K562 (cell line): Measurements from ENCODE around the gene HNRNPCL1.
"Not testable (repeated sequence)": the region's sequence is repeated elsewhere in the genome, so short reads cannot be mapped to it uniquely, and the experiment has no call there.

ENCODE experiments used
- ATF6 ChIP-seq: sonication (generic); formaldehyde crosslinking; IDR thresholded peaks from 2 replicates; pipeline ENCODE4 v1.4.0; 2020; ENCODE audit warnings: mild to moderate bottlenecking, missing genetic modification reagents
- CTCF ChIP-seq, 3 experiments: IDR thresholded peaks in 2 of 3; conservative IDR thresholded peaks in 1 of 3; 2 replicates each; pipeline ENCODE4 v1.5.1; 2011 to 2012; ENCODE audit warnings: low read length in 3 of 3, mild to moderate bottlenecking in 3 of 3, control low read depth in 2 of 3, improper control_type of control experiment in 1 of 3, inconsistent platforms in 1 of 3, low read depth in 1 of 3, mixed read lengths in 1 of 3, moderate library complexity in 1 of 3; ENCODE audit not compliant: insufficient read depth in 2 of 3
- PHF8 ChIP-seq: fragments of 200-600 bp; sonication (generic); IDR thresholded peaks from 2 replicates; pipeline ENCODE4 v1.6.1; 2012; ENCODE audit warnings: mixed run types, mild to moderate bottlenecking, inconsistent platforms, low read length, moderate library complexity, borderline replicate concordance
- POLR2AphosphoS5 ChIP-seq: IDR thresholded peaks from 2 replicates; pipeline ENCODE4 v1.6.1; 2011; ENCODE audit warnings: mild to moderate bottlenecking, low read depth, low read length, moderate library complexity; ENCODE audit not compliant: control insufficient read depth, insufficient read depth
- SNIP1 ChIP-seq: fragments of 450-650 bp; IDR thresholded peaks from 2 replicates; pipeline ENCODE4 v1.7.1; 2017; ENCODE audit warnings: low read depth, mild to moderate bottlenecking
- ZNF24 ChIP-seq: fragments of 450-650 bp; IDR thresholded peaks from 2 replicates; pipeline ENCODE4 v1.6.1; 2016
- ZNF274 ChIP-seq: IDR thresholded peaks from 2 replicates; pipeline ENCODE4 v1.6.1; 2011; ENCODE audit warnings: low read depth, mild to moderate bottlenecking, low read length, moderate library complexity, borderline replicate concordance
- ZNF696 ChIP-seq: fragments of 250-450 bp; sonication (Bioruptor Pico); conservative IDR thresholded peaks from 2 replicates; pipeline ENCODE4 v1.4.0; 2020; ENCODE audit warnings: mild to moderate bottlenecking, moderate library complexity
- ZNF740 ChIP-seq, 3 experiments: fragments of 200-800 bp in 1 of 3; sonication (Bioruptor generic) in 1 of 3; sonication (generic) in 1 of 3; formaldehyde crosslinking in 1 of 3; IDR thresholded peaks; 2 replicates each; pipeline versions ENCODE4 v1.6.1 to v1.8.0; 2016 to 2022; ENCODE audit warnings: mild to moderate bottlenecking in 2 of 3, missing compliant biosample characterization in 2 of 3, missing genetic modification characterization in 2 of 3, missing genetic modification reagents in 1 of 3

- TF ChIP-seq ZNF740 (CRISPR knock-in tag; IDR thresholded peaks at IDR 0.05); ZNF740 (tag; IDR thresholded peaks at IDR 0.05); ZNF24; PHF8; POLR2AphosphoS5; ATF6 (CRISPR knock-in tag); ZNF696; CTCF (IDR thresholded peaks at IDR 0.05 in 2 of 3, conservative IDR thresholded peaks at IDR 0.05 in 1 of 3; ENCODE audit: insufficient read depth in 2 of 3, low read depth in 1 of 3, low read length in 3 of 3); SNIP1; ZNF274: not testable (repeated sequence)
Observed at GRCh38 chr1:12848620-12849019, at the start of gene HNRNPCL1.
